Ovary (tissue), 9 donors: ENCODE results near the gene PABPC1L. TPM values are rescaled to one million over a fixed set of nuclear protein-coding genes. Genes with fewer than 3 reads are reported as not detected.
A peak's percentile ranks its signal among the peaks of the same experiment; 100 is the strongest.

Source experiments
- DNase-seq, 5 donors: peaks; one replicate each; pipeline ENCODE4 v3.0.0-alpha.2; 2019 to 2020
- H3K27ac ChIP-seq, 2 donors: fragments of 200-600 bp; one replicate each; pipeline versions ENCODE4 v1.5.1 to v1.8.0; 2019 to 2022
- H3K27me3 ChIP-seq: fragments of 200-600 bp; one replicate; pipeline ENCODE4 v1.8.0; 2022
- H3K36me3 ChIP-seq: fragments of 200-600 bp; sonication (generic); one replicate; pipeline ENCODE4 v1.5.1; 2019
- H3K4me1 ChIP-seq: one replicate; pipeline ENCODE4 v1.8.1; 2013; ENCODE audit warnings: mild to moderate bottlenecking, moderate library complexity; ENCODE audit not compliant: insufficient read depth
- H3K4me3 ChIP-seq: fragments of 200-600 bp; sonication (generic); one replicate; pipeline ENCODE4 v1.5.1; 2017
- H3K9me3 ChIP-seq, 2 donors: fragments of 200-600 bp in 1 of 2; sonication (generic) in 1 of 2; one replicate each; pipeline versions ENCODE4 v1.5.1 to v1.8.1; 2013 to 2019; ENCODE audit warnings: mild to moderate bottlenecking in 1 of 2, moderate library complexity in 1 of 2
- CTCF ChIP-seq, 3 donors: fragments of 450-650 bp in 2 of 3; fragments of 200-600 bp in 1 of 3; IDR thresholded peaks; one replicate each; pipeline versions ENCODE4 v1.5.1 to v1.8.0; 2016 to 2022; ENCODE audit warnings: antibody characterized with exemption in 3 of 3, mild to moderate bottlenecking in 1 of 3
- EP300 ChIP-seq: sonication (generic); formaldehyde crosslinking; IDR thresholded peaks from one replicate; pipeline ENCODE4 v1.6.1; 2017; ENCODE audit warnings: antibody characterized with exemption
- POLR2A ChIP-seq: fragments of 450-650 bp; IDR thresholded peaks from one replicate; pipeline ENCODE4 v1.6.1; 2017; ENCODE audit warnings: antibody characterized with exemption, mild to moderate bottlenecking, moderate library complexity
- WGBS, 3 donors: extraction: QIAGEN DNeasy Blood & Tissue Kit in 1 of 3; methylation state at CpG; one replicate each; pipeline versions ENCODE4 v1.1.5 to v1.1.7; 2013 to 2017; 5-methylcytosine and 5-hydroxymethylcytosine counted together
- intact Hi-C, 4 donors: fragments of 100-400 bp; cut with DNase I; formaldehyde crosslinking; loops; one replicate each; pipeline versions ENCODE4 v1.11.0 to v1.15.1; 2022 to 2023
- polyA plus RNA-seq, 2 donors: library from polyadenylated mRNA; stranded (reverse); fragments of 200-250 nt in 1 of 2; fragments of 350-450 nt in 1 of 2; fragmentation: Illumina TruSeq in 1 of 2; extraction: RNeasy Lipid Tissue Mini Kit (QIAGEN cat#74804) in 1 of 2; gene quantifications; one replicate each; pipeline ENCODE4 v1.2.3, GENCODE V29; 2013 to 2014
- total RNA-seq, 7 donors: library from RNA; depleted of rRNA in 2 of 7; stranded (reverse); fragments of >200 nt in 2 of 7; fragmentation: NEBNext Ultra II Directional in 3 of 7; extraction: Animal tissue kit (Norgen Biotek cat#: 25700) in 3 of 7; gene quantifications; one replicate each; pipeline versions ENCODE4 v1.1.0 to v1.2.4, GENCODE V29; 2016 to 2023
- donor health status: DM: no; HTN: no; CAD: no; lungs with moderate emphysema.
- donor health status: DM: no; HTN: no; CAD: no.
- donor health status: Bipolar disorder and iron deficiency.
- donor health status: DM: yes; HTN: yes; CAD: no.
- donor health status: DM: no; HTN: no; CAD: no.
- donor health status: DM: yes; HTN: yes; CAD: no.

Gene PABPC1L
- total and polyA plus RNA-seq, 9 donors, result 13.3 to 34.9 (median 21.9) TPM

- peaks cover 7% of the 10 kb centered on the region for H3K4me1 ChIP-seq
Measured at GRCh38 chr20:44967207-44967807, 57.4 kb downstream of the PABPC1L start.

GRCh38 chr20:44969300-44969894, 59.5 kb downstream of the PABPC1L start:
- Histone ChIP-seq H3K9me3 (no peaks in the 10 kb centered on the region), H3K36me3 (no peaks in the 10 kb centered on the region), H3K4me1 (peaks cover 7% of the 10 kb centered on the region), H3K27me3 (no peaks in the 10 kb centered on the region), H3K4me3 (no peak overlapping the region), H3K27ac (no peak overlapping the region)
- DNase-seq, result no peak
- TF ChIP-seq POLR2A (no peak), CTCF (IDR thresholded peaks at IDR 0.05) (no peak), EP300 (no peak)
- 58 to 65% (median 63%) methylated on average over 3 of the region's 3 CpGs for WGBS, 3 donors
- intact Hi-C loops, result loop anchor here in 2 of 4 donors (10.0 kb wide), 2 partner anchors 215 to 225 kb away; partner anchors contain the start of gene KCNK15 (in 1 of the 2)

More at GRCh38 chr20:44967207-44967807, 57.4 kb downstream of the PABPC1L start:
- Histone ChIP-seq H3K27me3 (no peaks in the 10 kb centered on the region), H3K9me3 (no peaks in the 10 kb centered on the region), H3K4me3 (peak overlapping the region; percentile 87), H3K36me3 (no peaks in the 10 kb centered on the region), H3K27ac (no peak overlapping the region)
- DNase-seq, result no peak
- TF ChIP-seq CTCF (IDR thresholded peaks at IDR 0.05) (no peak), EP300 (no peak), POLR2A (no peak)
- 54 to 69% (median 59%) methylated on average over 5 of the region's 5 CpGs for WGBS, 3 donors
- intact Hi-C loops, result loop anchor here in 2 of 4 donors (10.0 kb wide), 2 partner anchors 213 to 223 kb away; partner anchors contain the start of gene KCNK15 (in 1 of the 2)

GRCh38 chr20:44970243-44970757, 60.4 kb downstream of the PABPC1L start:
- Histone ChIP-seq H3K4me3 (no peak overlapping the region), H3K36me3 (no peaks in the 10 kb centered on the region), H3K9me3 (no peaks in the 10 kb centered on the region), H3K27me3 (no peaks in the 10 kb centered on the region), H3K4me1 (peaks cover 7% of the 10 kb centered on the region), H3K27ac (no peak overlapping the region)
- intact Hi-C loops, result no loop called here
- TF ChIP-seq CTCF (IDR thresholded peaks at IDR 0.05), result no peak
- no peak for TF ChIP-seq EP300
- WGBS, 3 donors, result 25 to 39% (median 28%) methylated on average over 1 of the region's 1 CpG
- DNase-seq, result no peak

GRCh38 chr20:44973053-44973452, 63.2 kb downstream of the PABPC1L start:
- no peak for DNase-seq
- no peaks in the 10 kb centered on the region for H3K27me3 ChIP-seq
- H3K9me3 ChIP-seq, result no peaks in the 10 kb centered on the region
- intact Hi-C loops, result no loop called here
- no peaks in the 10 kb centered on the region for H3K36me3 ChIP-seq
- TF ChIP-seq CTCF (IDR thresholded peaks at IDR 0.05) (no peak), POLR2A (no peak), EP300 (no peak)
- 78 to 91% (median 86%) methylated on average over 2 of the region's 2 CpGs for WGBS, 3 donors
- no peaks in the 10 kb centered on the region for H3K4me1 ChIP-seq
- H3K27ac ChIP-seq, result no peak overlapping the region
- no peak overlapping the region for H3K4me3 ChIP-seq
